Measurements from ENCODE around the gene TRAPPC1. TPM values are rescaled to one million over a fixed set of nuclear protein-coding genes. Genes with fewer than 3 reads are reported as not detected.

TRAPPC1 gene
- total RNA-seq, 1 experiment from 2014 or later, result 75.5 TPM

GRCh38 chr17:7935859-7936258 is 4.1 kb upstream of the TRAPPC1 start:
- CTCF ChIA-PET, result no interaction called here
- Histone ChIP-seq H3K27me3 (replicated peaks; ENCODE audit: control insufficient read depth, insufficient read depth, low read length) (no peaks in the 10 kb centered on the region), H3K4me3 (ENCODE audit: low read depth, low read length) (no peak overlapping the region), H3K4me1 (0 out of 2 replicates have a peak, but pooled peaks cover 2% of the 10 kb centered on the region), H3K9me3 (no peaks in the 10 kb centered on the region), H3K36me3 (ENCODE audit: control insufficient read depth, insufficient read depth, low read length) (no peaks in the 10 kb centered on the region)
- Mint-ChIP-seq H3K4me3 (ENCODE audit: unreplicated experiment) (no peak overlapping the region), H3K9me3 (ENCODE audit: unreplicated experiment) (no peaks in the 10 kb centered on the region), H3K4me1 (ENCODE audit: low read depth, unreplicated experiment) (peaks cover 11% of the 10 kb centered on the region), H3K27ac (ENCODE audit: unreplicated experiment) (no peak overlapping the region), H3K36me3 (ENCODE audit: insufficient read depth, unreplicated experiment) (peaks cover 22% of the 10 kb centered on the region), H3K27me3 (ENCODE audit: insufficient read depth, unreplicated experiment) (no peaks in the 10 kb centered on the region)
- no peak for TF ChIP-seq CTCF (IDR thresholded peaks at IDR 0.05; ENCODE audit: insufficient read depth in 1 of 2, low read depth in 1 of 2, low read length in 1 of 2, severe bottlenecking in 1 of 2, unreplicated experiment in 1 of 2)
- intact Hi-C loops (cut with micrococcal nuclease; ENCODE audit: unreplicated experiment), result no loop called here
- POLR2A ChIA-PET, result no interaction called here
- BruUV-seq (replicated peaks), result no TSS peak
- DNase-seq, result no peak

- H3K4me3 Mint-ChIP-seq (ENCODE audit: unreplicated experiment), result peak overlapping the region; percentile 99
These were observed 1.2 kb upstream of the TRAPPC1 start for GRCh38 chr17:7932949-7933348.

GRCh38 chr17:7932483-7932891 is 741 bp upstream of the TRAPPC1 start:
- BruUV-seq (replicated peaks), result TSS peak; percentile 73
- Histone ChIP-seq H3K36me3 (ENCODE audit: control insufficient read depth, insufficient read depth, low read length) (no peaks in the 10 kb centered on the region), H3K27me3 (replicated peaks; ENCODE audit: control insufficient read depth, insufficient read depth, low read length) (no peaks in the 10 kb centered on the region), H3K9me3 (no peaks in the 10 kb centered on the region), H3K4me3 (ENCODE audit: low read depth, low read length) (peak overlapping the region; percentile 80), H3K4me1 (0 out of 2 replicates have a peak, but pooled peaks cover 2% of the 10 kb centered on the region)
- intact Hi-C loops (cut with micrococcal nuclease; ENCODE audit: unreplicated experiment), result loop anchor here (1.0 to 5.0 kb wide), 2 partner anchors 19 to 60 kb away; no protein-coding TSS in a partner anchor
- DNase-seq, result no peak
- H3K4me1 Mint-ChIP-seq (ENCODE audit: low read depth, unreplicated experiment), result peaks cover 11% of the 10 kb centered on the region
- no peaks in the 10 kb centered on the region for H3K9me3 Mint-ChIP-seq (ENCODE audit: unreplicated experiment)
- ChIA-PET POLR2A (interaction anchor here (0.5 to 1.8 kb wide), 3 partner anchors 15 to 212 kb away, joined by 4 to 10 read pairs (median 7); partner anchors contain the start of gene RNF227), CTCF (interaction anchor here (0.7 to 3.1 kb wide), 9 partner anchors 17 to 124 kb away, joined by 3 to 14 read pairs (median 5); partner anchors contain the start of genes NAA38 and RNF227)
- TF ChIP-seq CTCF (IDR thresholded peaks at IDR 0.05; ENCODE audit: insufficient read depth in 1 of 2, low read depth in 1 of 2, low read length in 1 of 2, severe bottlenecking in 1 of 2, unreplicated experiment in 1 of 2), result no peak
- H3K4me3 Mint-ChIP-seq (ENCODE audit: unreplicated experiment), result peak overlapping the region; percentile 99
- H3K36me3 Mint-ChIP-seq (ENCODE audit: insufficient read depth, unreplicated experiment), result peaks cover 6% of the 10 kb centered on the region
- H3K27ac Mint-ChIP-seq (ENCODE audit: unreplicated experiment), result peak overlapping the region; percentile 97
- no peaks in the 10 kb centered on the region for H3K27me3 Mint-ChIP-seq (ENCODE audit: insufficient read depth, unreplicated experiment)

More at GRCh38 chr17:7932949-7933348, 1.2 kb upstream of the TRAPPC1 start:
- Mint-ChIP-seq H3K27me3 (ENCODE audit: insufficient read depth, unreplicated experiment) (no peaks in the 10 kb centered on the region), H3K4me1 (ENCODE audit: low read depth, unreplicated experiment) (peaks cover 11% of the 10 kb centered on the region), H3K27ac (ENCODE audit: unreplicated experiment) (peak overlapping the region; percentile 97), H3K9me3 (ENCODE audit: unreplicated experiment) (no peaks in the 10 kb centered on the region), H3K36me3 (ENCODE audit: insufficient read depth, unreplicated experiment) (peaks cover 6% of the 10 kb centered on the region)
- Histone ChIP-seq H3K9me3 (no peaks in the 10 kb centered on the region), H3K27me3 (replicated peaks; ENCODE audit: control insufficient read depth, insufficient read depth, low read length) (no peaks in the 10 kb centered on the region), H3K4me3 (ENCODE audit: low read depth, low read length) (peak overlapping the region; percentile 80), H3K4me1 (0 out of 2 replicates have a peak, but pooled peaks cover 2% of the 10 kb centered on the region), H3K36me3 (ENCODE audit: control insufficient read depth, insufficient read depth, low read length) (no peaks in the 10 kb centered on the region)
- intact Hi-C loops (cut with micrococcal nuclease; ENCODE audit: unreplicated experiment), result loop anchor here (1.0 to 5.0 kb wide), 2 partner anchors 20 to 59 kb away; no protein-coding TSS in a partner anchor
- ChIA-PET POLR2A (interaction anchor here (1.8 kb wide), 1 partner anchor 17 kb away, joined by 10 read pairs; the partner anchor contains the start of gene RNF227), CTCF (interaction anchor here (0.7 to 3.1 kb wide), 7 partner anchors 17 to 123 kb away, joined by 3 to 14 read pairs (median 7); partner anchors contain the start of gene RNF227)
- DNase-seq, result peak; percentile 29 to 40
- TF ChIP-seq CTCF (IDR thresholded peaks at IDR 0.05; ENCODE audit: insufficient read depth in 1 of 2, low read depth in 1 of 2, low read length in 1 of 2, severe bottlenecking in 1 of 2, unreplicated experiment in 1 of 2), result peak in 1 of 2 experiments; percentile 30
- BruUV-seq (replicated peaks), result no TSS peak

Data from Caco-2 (cell line).